Fibroblast of the aortic adventitia (primary cell): Measurements from ENCODE around the gene MAP9. TPM values are rescaled to one million over a fixed set of nuclear protein-coding genes. Genes with fewer than 3 reads are reported as not detected.

Source experiments
- DNase-seq: peaks from one replicate; pipeline ENCODE4 v3.0.0-alpha.2; 2010; ENCODE audit warnings: low read depth
- H3K4me3 ChIP-seq: 2 replicates; pipeline ENCODE4 v1.5.1; 2011; ENCODE audit warnings: low read depth, mild to moderate bottlenecking, control low read depth, low read length, moderate library complexity
- CTCF ChIP-seq: IDR thresholded peaks from 2 replicates; pipeline ENCODE4 v1.5.1; 2011; ENCODE audit warnings: mild to moderate bottlenecking, low read length, control low read depth, inconsistent platforms; ENCODE audit not compliant: insufficient read depth
- small RNA-seq: library from RNA; depleted of rRNA; stranded (forward); fragments of <200 nt; gene quantifications from one replicate; pipeline ENCODE3, GENCODE V24; 2012
- total RNA-seq: library from RNA; depleted of rRNA; stranded (reverse); fragments of >200 nt; gene quantifications from 2 replicates; pipeline ENCODE4 v1.2.3, GENCODE V29; 2012; ENCODE audit warnings: low replicate concordance

The MAP9 gene
- total RNA-seq, 1 donor: 19.0 TPM

GRCh38 chr4:155299103-155299502 is 77.7 kb downstream of the MAP9 start:
- TF ChIP-seq CTCF: no peak
- DNase-seq: no peak

More at GRCh38 chr4:155299103-155299502, 77.7 kb downstream of the MAP9 start:
- H3K4me3 ChIP-seq: no peak overlapping the region

Small RNA genes lying within 50 kb of the gene (small RNA-seq; reads per million reads assigned to genes)
- not detected for gene AC097467.4
- not detected for gene YWHAEP4

Other genes with a start within 250 kb of the MAP9 start
- 0.27 TPM in 1 of 2 replicates, not detected in the other for gene NPY2R, start 168.3 kb downstream of the MAP9 start, total RNA-seq